Left lung (tissue), 10 donors: Measurements from ENCODE around the gene AXIN1. TPM values are rescaled to one million over a fixed set of nuclear protein-coding genes. Genes with fewer than 3 reads are reported as not detected.

ENCODE experiments used
- ATAC-seq: fragments of 200-7000 bp; cut with Tn5 transposase; one replicate; pipeline ENCODE4 v1.9.1; 2020; ENCODE audit warnings: moderate library complexity
- DNase-seq, 4 donors: peaks; one replicate each; pipeline ENCODE4 v3.0.0-alpha.2; 2013 to 2020
- H3K27ac ChIP-seq, 2 donors: fragments of 200-600 bp; sonication (generic) in 1 of 2; one replicate each; pipeline versions ENCODE4 v1.5.0 to v1.8.0; 2020 to 2021
- H3K27me3 ChIP-seq, 2 donors: fragments of 200-600 bp; sonication (generic) in 1 of 2; one replicate each; pipeline versions ENCODE4 v1.5.0 to v1.8.0; 2020 to 2021
- H3K36me3 ChIP-seq, 2 donors: fragments of 200-600 bp; sonication (generic) in 1 of 2; one replicate each; pipeline versions ENCODE4 v1.5.0 to v1.8.0; 2020 to 2021
- H3K4me1 ChIP-seq, 2 donors: fragments of 200-600 bp; one replicate each; pipeline ENCODE4 v1.8.0; 2021
- H3K4me3 ChIP-seq, 2 donors: fragments of 200-600 bp; sonication (generic) in 1 of 2; one replicate each; pipeline versions ENCODE4 v1.5.0 to v1.8.0; 2020 to 2021; ENCODE audit warnings: mild to moderate bottlenecking in 1 of 2
- H3K9me3 ChIP-seq, 2 donors: fragments of 200-600 bp; sonication (generic) in 1 of 2; one replicate each; pipeline versions ENCODE4 v1.5.0 to v1.8.0; 2020 to 2021
- intact Hi-C, 2 donors: fragments of 100-400 bp; cut with DNase I; formaldehyde crosslinking; loops; one replicate each; pipeline versions ENCODE4 v1.11.2 to v1.14.2; 2022
- polyA plus RNA-seq, 6 donors: library from polyadenylated mRNA; unstranded; fragments of 120-200 nt; gene quantifications; one replicate each; pipeline ENCODE4 v1.2.1, GENCODE V29; 2013; ENCODE audit not compliant: insufficient read length in 6 of 6
- total RNA-seq, 2 donors: library from RNA; stranded (reverse); fragmentation: NEBNext Ultra II Directional; extraction: Animal tissue kit (Norgen Biotek cat#: 25700); gene quantifications; one replicate each; pipeline ENCODE4 v1.2.1, GENCODE V29; 2021
- TF ChIP-seq, protein P1 (sequence below), 2 donors: fragments of 200-600 bp; sonication (generic) in 1 of 2; IDR thresholded peaks; one replicate each; pipeline versions ENCODE4 v1.5.0 to v1.8.0; 2021; ENCODE audit warnings: antibody characterized with exemption in 2 of 2
- donor health status: DM: no; HTN: yes; CAD: no.
- donor health status: DM: no; HTN: no; CAD: no.

AXIN1 gene
- total and polyA plus RNA-seq, 8 donors = 14.0 to 23.4 (median 18.0) TPM

DNA sequence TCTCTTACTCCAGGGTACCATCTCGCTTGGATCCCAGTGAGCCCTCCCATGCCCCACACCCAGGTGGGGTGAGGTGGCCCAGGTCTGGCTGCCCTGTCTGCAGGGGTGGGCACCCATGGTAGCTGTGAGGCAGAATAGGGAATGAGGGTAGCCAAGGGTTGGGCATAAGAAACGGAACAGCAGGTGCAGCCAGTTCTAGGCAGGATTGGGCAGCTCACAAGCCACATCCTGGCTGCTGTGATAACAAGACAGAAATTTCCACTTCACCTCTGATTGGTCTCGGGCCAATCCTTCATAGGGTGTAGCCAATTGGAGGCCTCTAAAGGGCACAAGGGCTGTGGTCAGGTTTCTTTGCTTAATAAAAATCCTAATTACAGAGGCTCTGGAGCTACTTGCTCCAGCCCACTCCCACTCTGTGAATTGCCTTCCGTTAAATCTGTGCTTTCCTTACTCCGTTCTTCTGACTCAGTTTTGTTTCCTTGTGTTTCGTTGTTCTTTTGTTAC is 73.6 kb downstream of the AXIN1 start:
- peaks cover 12 to 19% of the 10 kb centered on the region in 2 donors for H3K4me1 ChIP-seq
- peaks cover 29 to 95% of the 10 kb centered on the region in 2 donors for H3K27me3 ChIP-seq
- no peak overlapping the region for H3K27ac ChIP-seq
- no peaks in the 10 kb centered on the region for H3K9me3 ChIP-seq
- DNase-seq (peak in 2 of 4 donors; percentile 12 to 53), ATAC-seq (peak; percentile 58)
- TF ChIP-seq, protein P1, sequence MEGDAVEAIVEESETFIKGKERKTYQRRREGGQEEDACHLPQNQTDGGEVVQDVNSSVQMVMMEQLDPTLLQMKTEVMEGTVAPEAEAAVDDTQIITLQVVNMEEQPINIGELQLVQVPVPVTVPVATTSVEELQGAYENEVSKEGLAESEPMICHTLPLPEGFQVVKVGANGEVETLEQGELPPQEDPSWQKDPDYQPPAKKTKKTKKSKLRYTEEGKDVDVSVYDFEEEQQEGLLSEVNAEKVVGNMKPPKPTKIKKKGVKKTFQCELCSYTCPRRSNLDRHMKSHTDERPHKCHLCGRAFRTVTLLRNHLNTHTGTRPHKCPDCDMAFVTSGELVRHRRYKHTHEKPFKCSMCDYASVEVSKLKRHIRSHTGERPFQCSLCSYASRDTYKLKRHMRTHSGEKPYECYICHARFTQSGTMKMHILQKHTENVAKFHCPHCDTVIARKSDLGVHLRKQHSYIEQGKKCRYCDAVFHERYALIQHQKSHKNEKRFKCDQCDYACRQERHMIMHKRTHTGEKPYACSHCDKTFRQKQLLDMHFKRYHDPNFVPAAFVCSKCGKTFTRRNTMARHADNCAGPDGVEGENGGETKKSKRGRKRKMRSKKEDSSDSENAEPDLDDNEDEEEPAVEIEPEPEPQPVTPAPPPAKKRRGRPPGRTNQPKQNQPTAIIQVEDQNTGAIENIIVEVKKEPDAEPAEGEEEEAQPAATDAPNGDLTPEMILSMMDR (IDR thresholded peaks at IDR 0.05) = no peak
- no peaks in the 10 kb centered on the region for H3K36me3 ChIP-seq
- no peak overlapping the region for H3K4me3 ChIP-seq
- intact Hi-C loops = no loop called here

DNA sequence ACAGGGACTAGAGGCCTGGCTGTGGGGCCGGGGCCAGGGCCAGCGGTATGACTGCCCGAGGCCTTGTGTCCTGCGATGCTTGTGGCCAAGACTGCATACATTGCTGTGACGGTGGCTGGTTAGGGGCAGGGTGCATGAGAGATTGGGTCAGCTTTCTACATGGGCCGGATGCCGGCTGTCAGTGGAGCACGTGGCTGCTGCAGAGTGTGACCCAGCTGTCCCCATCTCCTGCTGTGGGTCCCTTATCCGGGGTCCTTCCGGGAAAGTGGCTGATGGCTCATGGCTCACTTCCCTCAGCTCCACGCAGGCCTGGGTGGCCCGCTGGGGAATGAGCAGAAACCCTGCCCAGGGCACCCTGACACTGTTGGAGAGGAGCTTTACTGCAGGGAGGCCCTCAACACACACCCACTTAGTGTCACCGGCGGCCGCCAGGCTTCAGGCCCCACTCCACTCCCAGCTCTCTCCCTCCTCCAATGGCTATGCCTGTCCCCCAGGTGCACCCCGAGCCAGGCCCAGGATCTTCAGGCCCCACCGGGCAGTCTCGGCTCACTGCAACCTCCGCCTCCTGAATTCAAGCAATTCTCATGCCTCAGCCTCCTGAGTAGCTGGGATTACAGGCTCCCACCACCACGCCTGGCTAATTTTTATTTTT is 76.0 kb downstream of the AXIN1 start:
- H3K27me3 ChIP-seq = peaks cover 26 to 97% of the 10 kb centered on the region in 2 donors
- H3K36me3 ChIP-seq = no peaks in the 10 kb centered on the region
- H3K27ac ChIP-seq = no peak overlapping the region
- H3K9me3 ChIP-seq = no peaks in the 10 kb centered on the region
- ATAC-seq = no peak
- H3K4me1 ChIP-seq = peaks cover 12 to 19% of the 10 kb centered on the region in 2 donors
- H3K4me3 ChIP-seq = no peak overlapping the region
- TF ChIP-seq, protein P1 (IDR thresholded peaks at IDR 0.05) = no peak
- intact Hi-C loops = no loop called here
- DNase-seq = no peak

DNA sequence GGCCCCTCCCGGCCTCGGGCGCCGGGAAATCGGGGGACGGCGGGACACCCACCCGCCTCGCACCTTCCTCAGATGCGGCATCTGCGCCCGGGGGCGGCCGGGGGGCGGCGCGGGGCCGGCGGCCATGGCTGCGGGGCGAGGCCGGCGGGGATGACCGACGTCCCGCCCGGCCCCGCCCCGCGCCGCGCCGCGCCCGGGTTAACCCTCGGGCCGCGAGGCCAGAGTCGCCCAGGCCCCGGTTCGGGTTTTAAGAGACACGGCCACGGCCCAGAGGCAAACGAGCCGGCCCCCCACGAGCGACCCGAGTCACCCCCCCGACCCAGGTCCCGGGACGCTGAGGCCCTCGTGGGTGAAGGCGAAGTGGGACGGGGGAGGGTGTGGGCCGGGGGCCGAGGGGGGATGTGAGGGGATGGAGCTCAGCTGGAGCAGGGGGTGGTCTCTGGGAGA is 76.7 kb downstream of the AXIN1 start, which contains the start of gene RGS11:
RGS11 (minus strand) TSS at position 159 of the 447 bp plus-strand sequence; CDS start at position 126, 33 bp downstream.
- H3K27me3 ChIP-seq = peaks cover 19 to 97% of the 10 kb centered on the region in 2 donors
- intact Hi-C loops = no loop called here
- H3K4me1 ChIP-seq = peaks cover 8 to 16% of the 10 kb centered on the region in 2 donors
- DNase-seq (no peak), ATAC-seq (no peak)
- peak within 1 kb of the TSS; percentile 22 to 29 for H3K4me3 ChIP-seq
- H3K36me3 ChIP-seq = no peaks in the 10 kb centered on the region
- TF ChIP-seq, protein P1 (IDR thresholded peaks at IDR 0.05) = no peak
- no peak within 1 kb of the TSS for H3K27ac ChIP-seq
- no peaks in the 10 kb centered on the region for H3K9me3 ChIP-seq

DNA sequence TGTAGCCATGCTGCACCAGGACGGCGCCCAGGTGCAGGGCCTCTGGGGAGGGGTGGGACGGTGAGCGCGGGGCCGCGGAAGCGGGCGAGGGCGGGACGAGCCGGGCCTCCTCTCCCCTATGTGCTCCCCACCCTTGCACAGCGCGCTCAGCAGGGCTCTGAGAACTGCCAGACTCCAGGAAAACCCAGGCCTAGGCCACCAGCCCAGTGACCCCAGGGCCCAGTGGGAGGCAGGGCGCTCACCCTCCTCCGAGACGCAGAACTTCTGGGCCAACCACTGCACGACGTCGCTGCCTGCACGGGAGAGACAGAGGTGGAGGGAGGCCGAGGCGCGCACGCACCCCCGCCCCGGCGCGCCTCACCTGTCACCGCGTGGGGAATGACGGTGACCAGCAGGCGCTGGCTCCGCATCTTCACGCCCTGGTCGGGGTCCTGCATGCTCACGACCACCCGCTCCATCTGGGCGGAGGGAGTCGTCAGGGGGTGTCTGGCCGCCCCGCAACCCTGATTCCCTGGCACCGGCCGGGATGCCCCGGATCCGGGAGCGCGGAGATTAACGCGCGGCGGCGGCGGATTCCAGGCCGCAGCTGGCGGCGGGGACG is 77.4 kb downstream of the AXIN1 start:
- no peak for DNase-seq
- Histone ChIP-seq H3K9me3 (no peaks in the 10 kb centered on the region), H3K36me3 (no peaks in the 10 kb centered on the region), H3K4me3 (peak overlapping the region; percentile 22 to 29), H3K27ac (no peak overlapping the region), H3K4me1 (peaks cover 7 to 12% of the 10 kb centered on the region in 2 donors), H3K27me3 (peaks cover 15 to 97% of the 10 kb centered on the region in 2 donors)
- TF ChIP-seq, protein P1 (IDR thresholded peaks at IDR 0.05) = no peak
- ATAC-seq = peak; percentile 18
- intact Hi-C loops = no loop called here
